Neuronal stem cell (in vitro differentiated cells): ENCODE results near the gene MAP1S.

Source experiments
- DNase-seq: peaks from one replicate; pipeline ENCODE4 v3.0.0-alpha.2; 2013; ENCODE audit warnings: low spot score
- H2AFZ ChIP-seq: one replicate; pipeline ENCODE4 v1.6.1; 2013; ENCODE audit warnings: mild to moderate bottlenecking, low read length, inconsistent platforms
- H2AK5ac ChIP-seq: 2 replicates; pipeline ENCODE4 v1.6.1; 2013; ENCODE audit warnings: low read depth, mild to moderate bottlenecking, inconsistent platforms, low read length, moderate library complexity, mixed read lengths
- H2BK120ac ChIP-seq: 2 replicates; pipeline ENCODE4 v1.6.1; 2013; ENCODE audit warnings: low read depth, mild to moderate bottlenecking, inconsistent platforms, low read length, moderate library complexity, mixed read lengths
- H2BK12ac ChIP-seq: one replicate; pipeline ENCODE4 v1.6.1; 2013; ENCODE audit warnings: low read length, inconsistent platforms
- H2BK15ac ChIP-seq: 2 replicates; pipeline ENCODE4 v1.6.1; 2013; ENCODE audit warnings: mild to moderate bottlenecking, low read length, inconsistent platforms, mixed read lengths
- H2BK5ac ChIP-seq: one replicate; pipeline ENCODE4 v1.6.1; 2013; ENCODE audit warnings: inconsistent platforms, mild to moderate bottlenecking, low read length, moderate library complexity
- H3K14ac ChIP-seq: one replicate; pipeline ENCODE4 v1.6.1; 2013; ENCODE audit warnings: low read length, inconsistent platforms
- H3K18ac ChIP-seq: 2 replicates; pipeline ENCODE4 v1.6.1; 2013; ENCODE audit warnings: low read length, inconsistent platforms
- H3K23ac ChIP-seq: 2 replicates; pipeline ENCODE4 v1.6.1; 2013; ENCODE audit warnings: low read depth, mild to moderate bottlenecking, mixed read lengths, low read length, inconsistent platforms; ENCODE audit not compliant: poor library complexity
- H3K27ac ChIP-seq: replicated peaks from 3 replicates; pipeline ENCODE4 v1.5.1; 2013; ENCODE audit warnings: low read length, inconsistent platforms
- H3K27me3 ChIP-seq, 3 experiments: 2 replicates each; pipeline ENCODE4 v1.6.1; 2013; ENCODE audit warnings: low read length in 3 of 3, mild to moderate bottlenecking in 2 of 3, inconsistent platforms in 1 of 3, low read depth in 1 of 3, mixed read lengths in 1 of 3, moderate library complexity in 1 of 3; ENCODE audit not compliant: control insufficient read depth in 3 of 3, insufficient read depth in 3 of 3
- H3K36me3 ChIP-seq, 2 donors: replicated peaks in 1 of 2; 2 replicates each; pipeline ENCODE4 v1.6.1; 2013; ENCODE audit warnings: low read length in 2 of 2; ENCODE audit not compliant: control insufficient read depth in 2 of 2, insufficient read depth in 2 of 2
- H3K4ac ChIP-seq: 2 replicates; pipeline ENCODE4 v1.6.1; 2013; ENCODE audit warnings: inconsistent platforms, mild to moderate bottlenecking, low read length, moderate library complexity
- H3K4me1 ChIP-seq, 2 donors: 1 replicate in 1 of 2; 2 replicates in 1 of 2; pipeline ENCODE4 v1.6.1; 2013; ENCODE audit warnings: low read length in 2 of 2, low read depth in 1 of 2; ENCODE audit not compliant: control insufficient read depth in 2 of 2, insufficient read depth in 1 of 2
- H3K4me2 ChIP-seq: one replicate; pipeline ENCODE4 v1.6.1; 2013; ENCODE audit warnings: mild to moderate bottlenecking, low read length, inconsistent platforms; ENCODE audit not compliant: insufficient read depth, poor library complexity, severe bottlenecking
- H3K4me3 ChIP-seq, 2 donors: 2 replicates each; pipeline ENCODE4 v1.5.1; 2013; ENCODE audit warnings: low read length in 2 of 2, mild to moderate bottlenecking in 2 of 2, inconsistent platforms in 1 of 2, moderate library complexity in 1 of 2
- H3K79me1 ChIP-seq: one replicate; pipeline ENCODE4 v1.6.1; 2013; ENCODE audit warnings: low read depth, mild to moderate bottlenecking, inconsistent platforms, low read length, moderate library complexity
- H3K9ac ChIP-seq: one replicate; pipeline ENCODE4 v1.6.1; 2013; ENCODE audit warnings: mild to moderate bottlenecking, low read depth, low read length, inconsistent platforms; ENCODE audit not compliant: poor library complexity
- H3K9me3 ChIP-seq, 2 donors: replicated peaks in 1 of 2; 2 replicates each; pipeline versions ENCODE3 to v1.6.1; 2013; ENCODE audit warnings: low read length in 2 of 2, mild to moderate bottlenecking in 2 of 2, inconsistent platforms in 1 of 2, low read depth in 1 of 2, mixed read lengths in 1 of 2, moderate library complexity in 1 of 2; ENCODE audit not compliant: control insufficient read depth in 2 of 2, insufficient read depth in 1 of 2
- H4K8ac ChIP-seq: one replicate; pipeline ENCODE4 v1.6.1; 2013; ENCODE audit warnings: low read depth, mild to moderate bottlenecking, inconsistent platforms, low read length, moderate library complexity
- H4K91ac ChIP-seq: one replicate; pipeline ENCODE4 v1.6.1; 2013; ENCODE audit warnings: low read length, low read depth, mild to moderate bottlenecking, inconsistent platforms; ENCODE audit not compliant: poor library complexity
- WGBS, 2 donors: extraction: QIAGEN DNeasy Blood & Tissue Kit; methylation state at CpG; one replicate each; pipeline ENCODE4 v1.1.7; 2013; ENCODE audit warnings: missing lambda C conversion rate in 2 of 2, mixed read lengths in 1 of 2; ENCODE audit not compliant: insufficient read length in 2 of 2, insufficient replicate concordance in 1 of 2; ENCODE audit errors: extremely low coverage in 2 of 2; 5-methylcytosine and 5-hydroxymethylcytosine counted together

MAP1S gene

DNA sequence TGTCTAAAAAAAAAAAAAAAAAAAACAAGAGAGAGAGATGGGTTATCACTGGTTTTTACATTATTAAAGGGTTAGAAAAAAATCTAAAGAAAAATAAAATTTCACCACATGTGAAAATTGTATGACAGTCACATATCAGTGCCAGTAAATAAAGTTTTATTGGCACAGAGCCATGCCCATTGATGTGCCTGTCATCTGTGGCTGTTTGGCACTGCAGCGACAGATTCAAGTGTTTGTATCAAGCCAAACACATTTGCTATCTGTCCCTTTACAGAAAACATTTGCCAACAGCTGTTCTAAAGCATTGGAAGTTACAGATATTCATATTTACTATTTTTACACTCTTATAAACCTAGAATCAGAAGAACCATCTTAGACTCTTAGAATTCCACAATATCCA is 48.3 kb downstream of the MAP1S start:
- Histone ChIP-seq H3K79me1 (no peaks in the 10 kb centered on the region), H4K91ac (no peak overlapping the region), H3K9me3 (peaks cover 0 to 2% of the 10 kb centered on the region in 2 donors), H3K27ac (no peak overlapping the region), H3K4me2 (no peak overlapping the region), H3K27me3 (no peaks in the 10 kb centered on the region), H2BK12ac (no peak overlapping the region), H2AFZ (no peak overlapping the region), H3K23ac (no peak overlapping the region), H3K36me3 (peaks cover 0 to 3% of the 10 kb centered on the region in 2 donors), H3K18ac (no peak overlapping the region), H3K14ac (no peak overlapping the region), H3K9ac (no peak overlapping the region), H3K4me3 (no peak overlapping the region), H4K8ac (no peak overlapping the region), H2AK5ac (no peak overlapping the region), H2BK120ac (no peak overlapping the region), H3K4ac (no peak overlapping the region), H3K4me1 (peaks cover 0 to 3% of the 10 kb centered on the region in 2 donors), H2BK5ac (no peak overlapping the region), H2BK15ac (no peak overlapping the region)
- WGBS, 2 donors = no CpG with 5 or more reads among the region's 1 CpG
- DNase-seq = no peak

DNA sequence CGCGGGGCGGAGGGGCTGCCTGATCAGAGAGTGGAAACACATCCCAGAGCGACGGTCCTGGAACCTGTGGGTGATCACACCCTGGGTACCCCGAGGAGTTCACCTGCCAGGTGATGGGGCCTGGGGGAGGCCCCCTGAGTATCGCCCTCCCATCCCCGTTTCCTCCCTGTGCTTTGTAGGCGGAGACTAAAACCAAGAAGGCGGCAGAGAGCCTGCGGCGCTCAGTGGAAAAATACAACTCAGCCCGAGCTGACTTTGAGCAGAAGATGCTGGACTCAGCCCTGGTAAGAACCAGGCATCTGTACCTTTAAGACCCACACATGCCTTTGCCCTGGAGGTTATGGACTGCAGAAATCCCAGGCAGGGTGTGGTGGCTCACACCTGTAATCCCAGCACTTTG is 51.3 kb downstream of the MAP1S start:
- no peaks in the 10 kb centered on the region for H3K4me1 ChIP-seq
- peak overlapping the region; percentile 43 for H3K23ac ChIP-seq

DNA sequence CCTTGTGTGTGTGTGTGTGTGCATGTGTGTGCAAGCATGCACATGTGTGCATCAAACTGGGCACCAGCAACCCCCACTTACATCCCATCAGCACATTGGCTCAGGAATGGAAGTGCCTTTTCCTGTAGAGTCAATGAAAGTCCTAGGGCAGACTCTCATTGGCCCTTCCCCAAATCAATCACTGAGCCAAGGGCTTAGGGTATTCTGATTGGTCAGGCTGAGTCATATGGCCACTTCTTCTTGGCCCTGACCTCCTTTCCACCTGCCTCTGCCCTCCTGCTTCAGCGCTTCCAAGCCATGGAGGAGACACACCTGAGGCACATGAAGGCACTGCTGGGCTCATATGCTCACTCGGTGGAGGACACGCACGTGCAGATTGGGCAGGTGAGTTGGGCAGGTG is 52.9 kb downstream of the MAP1S start:
- no peak overlapping the region for H3K4me3 ChIP-seq
- WGBS, 2 donors = no CpG with 5 or more reads among the region's 4 CpGs
- H2BK120ac ChIP-seq = no peak overlapping the region
- no peak overlapping the region for H3K14ac ChIP-seq
- no peak overlapping the region for H2BK12ac ChIP-seq
- H2BK15ac ChIP-seq = no peak overlapping the region
- H3K4me2 ChIP-seq = no peak overlapping the region
- no peak overlapping the region for H2AFZ ChIP-seq
- H3K9ac ChIP-seq = no peak overlapping the region
- no peaks in the 10 kb centered on the region for H3K4me1 ChIP-seq
- H4K8ac ChIP-seq = no peak overlapping the region
- no peaks in the 10 kb centered on the region for H3K27me3 ChIP-seq
- peaks cover 0 to 2% of the 10 kb centered on the region in 2 donors for H3K9me3 ChIP-seq
- H3K18ac ChIP-seq = no peak overlapping the region
- no peak overlapping the region for H3K23ac ChIP-seq
- H2AK5ac ChIP-seq = no peak overlapping the region
- no peak overlapping the region for H2BK5ac ChIP-seq
- no peak overlapping the region for H4K91ac ChIP-seq
- H3K36me3 ChIP-seq = peaks cover 0 to 3% of the 10 kb centered on the region in 2 donors
- no peaks in the 10 kb centered on the region for H3K79me1 ChIP-seq
- no peak overlapping the region for H3K27ac ChIP-seq
- no peak for DNase-seq
- no peak overlapping the region for H3K4ac ChIP-seq

More for the DNA sequence above, 51.3 kb downstream of the MAP1S start:
- Histone ChIP-seq H2BK15ac (no peak overlapping the region), H2BK120ac (no peak overlapping the region), H3K4me2 (no peak overlapping the region), H3K79me1 (no peaks in the 10 kb centered on the region), H3K27me3 (no peaks in the 10 kb centered on the region), H3K4me3 (no peak overlapping the region), H3K14ac (no peak overlapping the region), H3K9ac (no peak overlapping the region), H2AFZ (no peak overlapping the region), H2AK5ac (no peak overlapping the region), H4K8ac (no peak overlapping the region), H3K18ac (no peak overlapping the region), H3K4ac (no peak overlapping the region), H2BK5ac (peak overlapping the region; percentile 53), H3K9me3 (peaks cover 0 to 2% of the 10 kb centered on the region in 2 donors), H3K27ac (no peak overlapping the region), H2BK12ac (no peak overlapping the region), H3K36me3 (peaks cover 0 to 3% of the 10 kb centered on the region in 2 donors), H4K91ac (no peak overlapping the region)
- DNase-seq = no peak
- WGBS, 2 donors = no CpG with 5 or more reads among the region's 13 CpGs

DNA sequence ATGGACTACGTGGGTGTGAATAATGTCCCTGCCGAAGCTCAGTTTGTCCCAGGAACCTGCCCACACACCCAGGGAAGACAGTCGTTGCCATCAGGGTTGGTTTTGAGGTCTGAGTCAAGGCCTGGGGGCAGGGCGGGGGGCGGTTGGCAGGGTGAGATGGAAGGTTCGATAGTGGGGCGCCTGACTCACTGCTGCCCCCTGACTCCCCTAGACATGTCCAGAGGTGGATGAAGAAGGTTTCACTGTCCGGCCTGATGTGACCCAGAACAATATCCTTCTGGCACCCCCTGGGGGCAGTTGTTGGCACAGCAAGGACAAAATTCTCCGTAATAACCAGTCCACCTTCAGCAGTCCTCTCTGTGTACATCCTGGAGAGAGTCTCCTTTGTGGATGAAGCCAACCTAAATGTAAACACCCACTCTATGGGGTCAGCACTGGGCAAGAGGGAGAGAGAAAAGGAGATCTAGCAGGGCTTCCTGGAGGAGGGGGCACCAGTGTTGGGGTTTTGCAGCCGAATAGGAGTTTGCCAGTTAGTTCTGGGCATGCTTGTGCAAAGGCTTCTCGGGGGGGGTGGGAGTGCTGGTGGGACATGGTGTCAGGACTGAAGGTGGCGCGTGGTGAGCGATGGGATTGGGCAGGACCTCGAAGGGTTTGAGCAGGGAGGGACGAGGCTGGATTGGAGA is 56.1 kb downstream of the MAP1S start:
- H4K91ac ChIP-seq = no peak overlapping the region
- no CpG with 5 or more reads among the region's 16 CpGs for WGBS, 2 donors
- no peak overlapping the region for H3K4me2 ChIP-seq
- H3K36me3 ChIP-seq = peaks cover 0 to 3% of the 10 kb centered on the region in 2 donors
- H3K9me3 ChIP-seq = peaks cover 0 to 2% of the 10 kb centered on the region in 2 donors
- peak overlapping the region; percentile 11 for H2BK5ac ChIP-seq
- no peak overlapping the region for H2BK12ac ChIP-seq
- peaks cover 5 to 14% of the 10 kb centered on the region in 2 donors for H3K4me1 ChIP-seq
- H3K4me3 ChIP-seq = no peak overlapping the region
- DNase-seq = peak; percentile 59
- no peak overlapping the region for H4K8ac ChIP-seq
- peak overlapping the region; percentile 91 for H2AK5ac ChIP-seq
- no peak overlapping the region for H3K4ac ChIP-seq
- no peak overlapping the region for H3K27ac ChIP-seq
- H3K79me1 ChIP-seq = peaks cover 2% of the 10 kb centered on the region
- no peak overlapping the region for H3K23ac ChIP-seq
- no peak overlapping the region for H2BK15ac ChIP-seq
- H3K14ac ChIP-seq = no peak overlapping the region
- no peak overlapping the region for H3K9ac ChIP-seq
- H2AFZ ChIP-seq = peak overlapping the region; percentile 47
- no peaks in the 10 kb centered on the region for H3K27me3 ChIP-seq
- no peak overlapping the region for H2BK120ac ChIP-seq
- peak overlapping the region; percentile 20 for H3K18ac ChIP-seq
